Small intestine (tissue), 7 donors: ENCODE measurements around the gene INIP. TPM values are rescaled to one million over a fixed set of nuclear protein-coding genes. Genes with fewer than 3 reads are reported as not detected.
"Not testable (repeated sequence)": the region's sequence is repeated elsewhere in the genome, so short reads cannot be mapped to it uniquely, and the experiment has no call there.

Experiments used
- DNase-seq, 2 donors: peaks; one replicate each; pipeline versions ENCODE4 v3.0.0 to v3.0.0-alpha.2; 2013
- FAIRE-seq: peaks from 2 replicates; lab custom pipeline; 2012; peaks lifted over from hg19 to GRCh38; lab: Jason Lieb, UNC
- H3K27ac ChIP-seq, 3 donors: one replicate each; pipeline ENCODE4 v1.5.1; 2013; ENCODE audit warnings: low read length in 2 of 3, mild to moderate bottlenecking in 2 of 3, control low read depth in 1 of 3, inconsistent platforms in 1 of 3, low read depth in 1 of 3, moderate library complexity in 1 of 3
- H3K27me3 ChIP-seq, 3 donors: one replicate each; pipeline ENCODE4 v1.6.1; 2013; ENCODE audit warnings: low read length in 3 of 3, inconsistent platforms in 1 of 3; ENCODE audit not compliant: control insufficient read depth in 3 of 3, insufficient read depth in 3 of 3
- H3K36me3 ChIP-seq, 3 donors: one replicate each; pipeline ENCODE4 v1.6.1; 2013; ENCODE audit warnings: low read length in 3 of 3, inconsistent platforms in 1 of 3, low read depth in 1 of 3, mild to moderate bottlenecking in 1 of 3, moderate library complexity in 1 of 3; ENCODE audit not compliant: control insufficient read depth in 3 of 3, insufficient read depth in 2 of 3
- H3K4me1 ChIP-seq, 3 donors: one replicate each; pipeline ENCODE4 v1.6.1; 2013; ENCODE audit warnings: low read length in 2 of 3, inconsistent platforms in 1 of 3, low read depth in 1 of 3, mild to moderate bottlenecking in 1 of 3, moderate library complexity in 1 of 3; ENCODE audit not compliant: control insufficient read depth in 3 of 3, insufficient read depth in 2 of 3
- H3K4me3 ChIP-seq, 3 donors: one replicate each; pipeline ENCODE4 v1.5.1; 2013; ENCODE audit warnings: low read length in 3 of 3, control low read depth in 1 of 3, inconsistent platforms in 1 of 3, low read depth in 1 of 3, mild to moderate bottlenecking in 1 of 3, moderate library complexity in 1 of 3
- H3K9me3 ChIP-seq, 2 donors: one replicate each; pipeline ENCODE4 v1.6.1; 2013; ENCODE audit warnings: low read depth in 1 of 2, low read length in 1 of 2; ENCODE audit not compliant: control insufficient read depth in 2 of 2, insufficient read depth in 1 of 2
- WGBS, 3 donors: extraction: QIAGEN DNeasy Blood & Tissue Kit; methylation state at CpG; one replicate each; pipeline ENCODE4 v1.1.7; 2013; 5-methylcytosine and 5-hydroxymethylcytosine counted together
- polyA plus RNA-seq, 4 donors: library from polyadenylated mRNA; stranded (reverse) in 3 of 4; unstranded in 1 of 4; fragments of 200-250 nt in 3 of 4; fragments of 120-200 nt in 1 of 4; gene quantifications; one replicate each; pipeline versions ENCODE4 v1.2.1 to v1.2.3, GENCODE V29; 2013
- donor health status: healthy with polysubstance abuse.
- donor health status: control.
- donor health status: control.
- donor health status: Bipolar disorder and iron deficiency.
- donor health status: healthy.

The INIP gene
- polyA plus RNA-seq, 4 donors = 10.0 to 22.9 (median 18.2) TPM

- no peak for FAIRE-seq
- no peak overlapping the region for H3K4me3 ChIP-seq
- H3K36me3 ChIP-seq = no peaks in the 10 kb centered on the region
- H3K27me3 ChIP-seq = no peaks in the 10 kb centered on the region
- no peak for DNase-seq
- H3K9me3 ChIP-seq = peaks cover 0 to 20% of the 10 kb centered on the region in 2 donors
- H3K4me1 ChIP-seq = no peaks in the 10 kb centered on the region
- no peak overlapping the region for H3K27ac ChIP-seq
These were observed 40.9 kb downstream of the INIP start for GRCh38 chr9:112677040-112677439.

GRCh38 chr9:112673221-112673620 is 44.7 kb downstream of the INIP start:
- H3K4me3 ChIP-seq, DNase-seq, H3K27me3 ChIP-seq, FAIRE-seq, H3K4me1 ChIP-seq, H3K27ac ChIP-seq, H3K36me3 ChIP-seq: not testable (repeated sequence)
- peaks cover 0 to 13% of the 10 kb centered on the region in 2 donors for H3K9me3 ChIP-seq
- 88 to 92% (median 89%) methylated on average over 4 of the region's 4 CpGs for WGBS, 3 donors

GRCh38 chr9:112670991-112671625 is 46.8 kb downstream of the INIP start:
- no peak overlapping the region for H3K27ac ChIP-seq
- H3K9me3 ChIP-seq = no peaks in the 10 kb centered on the region
- no peak overlapping the region for H3K4me3 ChIP-seq
- no peaks in the 10 kb centered on the region for H3K27me3 ChIP-seq
- H3K36me3 ChIP-seq = peaks cover 0 to 4% (median 0%) of the 10 kb centered on the region in 3 donors
- WGBS, 3 donors = 61 to 78% (median 77%) methylated on average over 7 of the region's 7 CpGs
- no peak for DNase-seq
- H3K4me1 ChIP-seq = no peaks in the 10 kb centered on the region
- no peak for FAIRE-seq

DNA sequence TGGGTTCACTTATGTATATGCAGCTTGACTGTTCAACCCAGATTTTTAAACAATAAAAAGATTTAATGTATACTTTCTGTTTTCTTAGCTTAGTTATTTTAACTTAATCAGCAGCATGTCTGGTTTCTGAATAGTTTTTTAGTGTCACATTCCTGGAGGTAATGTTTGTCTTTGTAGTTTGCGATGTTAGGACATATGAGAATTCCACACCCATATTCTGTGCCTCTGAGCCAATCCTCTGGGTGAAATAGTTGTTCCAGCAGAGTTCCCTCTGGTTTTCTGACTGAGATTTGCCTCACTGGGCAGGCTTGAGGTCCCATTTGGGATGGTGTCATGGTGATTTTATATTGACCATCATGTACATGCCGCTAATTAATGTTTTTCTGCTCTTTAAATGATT is 48.6 kb downstream of the INIP start:
- Histone ChIP-seq H3K4me1 (no peaks in the 10 kb centered on the region), H3K36me3 (peaks cover 0 to 4% (median 0%) of the 10 kb centered on the region in 3 donors), H3K4me3 (no peak overlapping the region), H3K27ac (no peak overlapping the region), H3K9me3 (no peaks in the 10 kb centered on the region), H3K27me3 (no peaks in the 10 kb centered on the region)
- DNase-seq (no peak), FAIRE-seq (no peak)
- 90 to 98% (median 97%) methylated on average over 2 of the region's 2 CpGs for WGBS, 3 donors

- 70 to 76% (median 73%) methylated on average over 4 of the region's 4 CpGs for WGBS, 3 donors
- no peak for FAIRE-seq
These were observed 52.6 kb downstream of the INIP start for GRCh38 chr9:112665347-112665746.

GRCh38 chr9:112664531-112664930 is 53.4 kb downstream of the INIP start:
- no peak overlapping the region for H3K27ac ChIP-seq
- 88 to 92% (median 91%) methylated on average over 3 of the region's 3 CpGs for WGBS, 3 donors
- DNase-seq = no peak
- FAIRE-seq = no peak
- H3K4me3 ChIP-seq = no peak overlapping the region
- no peaks in the 10 kb centered on the region for H3K4me1 ChIP-seq
- H3K9me3 ChIP-seq = no peaks in the 10 kb centered on the region
- H3K36me3 ChIP-seq = peaks cover 0 to 6% (median 0%) of the 10 kb centered on the region in 3 donors
- no peaks in the 10 kb centered on the region for H3K27me3 ChIP-seq

More at GRCh38 chr9:112665347-112665746, 52.6 kb downstream of the INIP start:
- H3K9me3 ChIP-seq = no peaks in the 10 kb centered on the region
- H3K36me3 ChIP-seq = peaks cover 0 to under 1% (median 0%) of the 10 kb centered on the region in 3 donors
- DNase-seq = peak; percentile 16 to 17
- no peak overlapping the region for H3K4me3 ChIP-seq
- H3K27ac ChIP-seq = no peak overlapping the region
- H3K27me3 ChIP-seq = no peaks in the 10 kb centered on the region
- no peaks in the 10 kb centered on the region for H3K4me1 ChIP-seq

- FAIRE-seq (no peak), DNase-seq (no peak)
- 91 to 96% (median 93%) methylated on average over 5 of the region's 5 CpGs for WGBS, 3 donors
- H3K27me3 ChIP-seq = no peaks in the 10 kb centered on the region
- H3K4me1 ChIP-seq = no peaks in the 10 kb centered on the region
- no peaks in the 10 kb centered on the region for H3K9me3 ChIP-seq
- no peak overlapping the region for H3K4me3 ChIP-seq
- H3K36me3 ChIP-seq = peaks cover 0 to 11% (median 0%) of the 10 kb centered on the region in 3 donors
- H3K27ac ChIP-seq = no peak overlapping the region
These were observed 54.2 kb downstream of the INIP start for GRCh38 chr9:112663681-112664080.

- no peaks in the 10 kb centered on the region for H3K9me3 ChIP-seq
- DNase-seq (no peak), FAIRE-seq (no peak)
- H3K27me3 ChIP-seq = no peaks in the 10 kb centered on the region
- 97% methylated on average over 12 of the region's 12 CpGs for WGBS, 3 donors
- no peak overlapping the region for H3K27ac ChIP-seq
- H3K4me1 ChIP-seq = no peaks in the 10 kb centered on the region
- H3K36me3 ChIP-seq = peaks cover 0 to 13% (median 0%) of the 10 kb centered on the region in 3 donors
- H3K4me3 ChIP-seq = no peak overlapping the region
These were observed 58.0 kb downstream of the INIP start for GRCh38 chr9:112659906-112660305.

DNA sequence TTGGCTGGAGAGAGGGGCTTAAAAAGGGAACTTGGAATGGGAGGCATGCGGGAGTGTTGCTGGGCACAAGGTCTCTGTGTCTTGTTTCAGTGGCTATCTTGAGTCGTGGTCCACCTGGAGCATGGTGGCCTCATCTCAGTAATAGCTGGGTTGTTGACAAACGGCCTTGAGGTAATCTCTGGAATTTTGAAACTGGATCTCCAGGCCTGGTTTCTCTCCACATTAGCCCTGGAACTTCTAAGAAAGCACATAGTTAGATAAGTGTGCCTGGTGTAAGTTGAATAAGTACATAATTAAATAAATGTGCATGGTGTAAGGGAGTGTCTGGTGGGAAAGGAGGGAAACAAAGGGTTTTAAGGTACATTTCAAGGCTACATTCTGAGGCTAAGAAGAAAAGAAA is 62.2 kb downstream of the INIP start:
- no peaks in the 10 kb centered on the region for H3K27me3 ChIP-seq
- FAIRE-seq = no peak
- WGBS, 3 donors = 70 to 81% (median 75%) methylated on average over 3 of the region's 3 CpGs

More for the DNA sequence above, 62.2 kb downstream of the INIP start:
- Histone ChIP-seq H3K27ac (no peak overlapping the region), H3K4me1 (no peaks in the 10 kb centered on the region), H3K36me3 (peaks cover 0 to 19% (median 0%) of the 10 kb centered on the region in 3 donors), H3K4me3 (no peak overlapping the region), H3K9me3 (peaks cover 0 to 5% of the 10 kb centered on the region in 2 donors)
- DNase-seq = no peak
